GM18508 (cell line): ENCODE measurements around the gene AP5B1.

Experiments used
- ATAC-seq: cut with Tn5 transposase; IDR thresholded peaks from one replicate; pipeline ENCODE4 v1.9.1; 2021; ENCODE audit warnings: moderate number of reproducible peaks; ENCODE audit not compliant: insufficient read depth, unreplicated experiment

AP5B1 gene

DNA sequence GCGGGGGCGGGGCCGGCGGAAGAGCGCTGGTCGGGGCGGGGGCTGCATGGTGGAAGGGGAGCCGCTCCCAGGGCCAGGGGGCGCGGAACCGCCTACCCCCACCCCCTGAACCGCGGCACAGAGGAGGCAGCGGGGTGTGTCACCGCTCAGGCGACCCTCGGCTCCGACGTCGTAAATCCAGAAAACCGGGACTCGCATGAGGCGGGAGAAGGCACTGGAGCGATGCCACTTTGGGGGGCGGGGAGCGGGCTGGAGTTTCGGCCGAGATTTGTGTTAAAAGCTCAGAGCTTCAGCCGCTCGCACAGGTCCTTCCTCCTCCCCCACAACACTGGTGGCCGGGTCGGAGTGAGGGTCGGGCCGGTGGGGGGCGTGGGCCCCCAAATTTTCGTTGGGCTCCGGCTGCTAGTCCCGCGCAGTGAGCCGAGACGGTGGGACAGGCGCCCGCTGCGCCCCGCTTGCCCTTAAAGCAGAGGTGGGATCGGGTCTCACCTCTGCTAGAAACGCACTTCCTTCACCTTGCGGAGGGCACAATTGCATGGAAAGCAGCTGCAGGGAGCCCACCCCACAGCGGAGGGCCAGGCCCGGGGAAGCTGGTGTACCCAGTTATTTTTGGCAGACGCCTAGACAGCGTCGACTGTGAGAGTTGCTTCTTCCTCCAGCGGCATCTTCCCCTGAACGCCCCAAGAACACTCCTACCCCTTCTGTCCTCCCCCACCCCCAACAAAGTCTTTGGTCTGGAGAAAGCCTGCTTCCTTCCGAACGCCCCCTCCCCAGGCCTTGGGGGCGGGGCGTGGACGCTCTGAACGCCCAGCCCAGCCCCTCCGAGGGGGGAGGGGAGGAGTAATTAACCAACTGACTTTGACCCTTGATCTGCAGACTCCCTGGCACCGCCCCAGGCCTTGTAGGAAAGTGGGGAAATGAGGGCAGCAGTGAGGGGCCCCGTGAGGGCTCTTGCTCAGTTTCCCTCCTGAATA, 7.2 kb upstream of the AP5B1 start:
- no peak for ATAC-seq

DNA sequence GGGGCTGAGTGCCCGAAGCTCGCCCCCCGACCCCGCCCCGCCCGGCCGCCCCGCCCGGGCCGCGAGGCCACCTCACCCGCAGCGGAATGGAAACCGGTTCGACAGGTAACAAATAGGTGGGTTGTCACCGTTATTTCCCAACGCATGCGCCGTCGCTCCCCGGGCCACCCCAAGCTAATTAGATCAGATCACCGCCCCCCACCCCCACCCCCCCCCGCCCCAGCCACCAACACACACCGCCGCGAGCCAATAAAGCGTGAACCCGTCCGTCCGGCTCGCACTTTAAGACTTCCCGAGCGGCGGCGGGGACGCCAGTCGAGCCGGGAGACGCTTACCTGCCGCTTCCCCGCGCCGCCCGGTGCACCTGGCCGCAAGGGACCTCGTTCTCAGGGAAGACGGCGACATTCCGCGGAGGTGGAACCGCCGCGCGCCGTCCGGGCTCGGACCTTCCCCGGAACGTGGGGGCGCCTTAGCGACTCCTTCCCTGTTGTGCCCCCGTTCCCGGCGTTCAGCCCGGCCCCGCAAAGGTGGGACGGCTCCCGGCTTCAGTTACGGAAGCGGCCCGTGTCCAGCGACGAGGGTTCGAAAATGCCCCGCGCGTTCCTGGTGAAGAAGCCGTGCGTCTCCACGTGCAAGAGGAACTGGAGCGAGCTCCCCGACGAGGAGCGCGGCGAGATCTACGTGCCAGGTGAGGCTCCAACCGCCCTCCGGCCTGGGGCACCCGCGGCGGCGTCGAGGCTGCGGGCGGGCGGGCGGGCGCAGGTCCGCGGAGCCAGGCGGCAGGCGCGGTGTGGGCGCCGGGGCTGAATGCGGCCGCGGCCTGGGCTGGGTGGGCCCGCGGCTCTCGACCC, 6.2 kb upstream of the AP5B1 start, which contains the start of gene OVOL1:
OVOL1 (plus strand) TSS at position 278 of the 851 bp plus-strand sequence; CDS start at position 589, 311 bp downstream.
- ATAC-seq = no peak

DNA sequence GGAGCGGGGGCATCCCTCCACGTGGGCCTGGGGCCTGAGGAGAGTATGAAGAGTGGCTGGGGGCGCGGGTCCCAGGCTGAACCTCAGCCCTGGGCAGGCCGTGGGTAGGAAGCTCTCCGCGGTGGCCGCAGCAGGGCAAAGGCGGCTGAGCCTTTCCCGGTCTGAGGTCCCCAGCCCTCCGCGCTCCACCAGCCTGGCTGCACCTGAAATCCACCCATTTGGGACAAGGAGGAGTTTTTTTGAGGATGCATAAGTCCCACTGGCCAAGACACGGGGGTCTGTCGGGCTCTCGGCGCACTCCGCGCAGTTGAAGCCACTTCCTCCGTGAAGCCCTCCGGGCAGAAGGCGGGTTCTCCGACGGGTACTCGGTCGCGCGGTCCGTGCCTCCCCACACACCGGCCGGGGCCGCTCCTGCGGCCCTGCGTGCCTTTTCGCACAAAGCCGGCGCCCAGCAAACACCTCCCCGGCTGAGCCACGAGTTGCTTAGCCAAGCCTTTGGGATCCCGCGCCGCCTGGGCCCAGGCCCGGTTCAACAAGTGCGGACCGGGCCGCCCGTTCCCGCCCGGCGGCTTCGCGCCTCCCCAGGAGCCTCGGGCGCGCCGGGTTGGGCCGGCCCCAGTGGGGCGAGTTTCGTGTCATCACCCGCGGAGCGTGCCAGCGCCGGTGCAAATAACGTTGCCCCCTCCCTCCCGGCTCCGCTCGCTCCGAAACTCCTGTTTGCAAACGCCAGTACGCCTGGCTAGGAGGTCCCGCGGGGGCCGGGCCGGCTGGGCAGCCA, 5.4 kb upstream of the AP5B1 start:
- ATAC-seq = no peak

DNA sequence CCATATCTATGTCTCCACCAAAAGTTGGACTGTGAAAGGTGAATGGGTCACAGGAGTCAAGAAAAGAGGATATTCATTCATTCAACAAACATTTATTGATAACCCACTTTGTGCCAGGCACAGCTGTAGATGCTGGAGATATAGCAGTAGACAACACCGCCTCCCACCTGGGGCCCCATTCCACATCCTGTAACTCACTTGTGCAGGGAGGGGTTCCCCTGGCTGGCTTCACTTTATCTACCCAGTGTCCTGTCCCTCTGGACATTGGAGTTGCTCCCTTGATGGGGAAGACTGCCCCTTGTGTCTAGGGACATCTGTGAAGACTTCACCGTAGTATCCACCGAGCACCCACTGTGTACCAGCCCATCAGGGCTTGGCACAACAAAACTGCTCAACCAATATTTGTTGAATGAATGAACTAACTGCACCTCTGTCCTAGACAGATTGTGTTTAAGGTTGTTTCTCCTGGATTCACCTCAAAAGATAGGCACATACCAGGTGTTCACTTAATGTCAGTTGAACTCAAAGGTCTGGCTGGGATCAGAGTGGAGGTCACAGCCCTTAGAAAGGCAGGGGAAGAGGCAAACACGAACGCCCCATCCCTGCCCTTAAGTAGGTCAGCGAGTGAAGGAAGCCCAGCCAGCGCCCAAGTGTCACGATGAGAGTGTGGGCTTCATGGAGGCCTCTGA, 4.7 kb upstream of the AP5B1 start:
- ATAC-seq = no peak

DNA sequence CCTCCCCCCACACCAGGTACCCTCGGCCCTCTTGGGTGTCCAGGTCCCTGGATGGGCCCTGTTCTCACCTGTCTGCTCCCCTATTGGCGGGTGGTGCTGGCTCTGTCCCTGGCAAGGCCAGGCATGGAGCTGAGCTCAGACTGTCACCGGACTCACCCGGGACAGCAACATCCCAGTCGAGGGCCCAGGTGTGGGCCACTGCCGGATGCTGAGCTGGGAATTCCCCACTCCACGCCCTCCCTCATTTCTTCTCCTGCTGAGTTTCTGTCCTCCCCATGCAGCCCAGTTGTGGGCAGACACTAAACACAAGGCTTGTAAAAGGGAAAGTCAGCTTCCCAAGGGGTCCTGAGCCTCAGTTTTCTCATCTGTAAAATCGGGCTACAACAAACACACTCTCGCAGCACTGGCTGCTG, 2.0 kb upstream of the AP5B1 start:
- no peak for ATAC-seq

DNA sequence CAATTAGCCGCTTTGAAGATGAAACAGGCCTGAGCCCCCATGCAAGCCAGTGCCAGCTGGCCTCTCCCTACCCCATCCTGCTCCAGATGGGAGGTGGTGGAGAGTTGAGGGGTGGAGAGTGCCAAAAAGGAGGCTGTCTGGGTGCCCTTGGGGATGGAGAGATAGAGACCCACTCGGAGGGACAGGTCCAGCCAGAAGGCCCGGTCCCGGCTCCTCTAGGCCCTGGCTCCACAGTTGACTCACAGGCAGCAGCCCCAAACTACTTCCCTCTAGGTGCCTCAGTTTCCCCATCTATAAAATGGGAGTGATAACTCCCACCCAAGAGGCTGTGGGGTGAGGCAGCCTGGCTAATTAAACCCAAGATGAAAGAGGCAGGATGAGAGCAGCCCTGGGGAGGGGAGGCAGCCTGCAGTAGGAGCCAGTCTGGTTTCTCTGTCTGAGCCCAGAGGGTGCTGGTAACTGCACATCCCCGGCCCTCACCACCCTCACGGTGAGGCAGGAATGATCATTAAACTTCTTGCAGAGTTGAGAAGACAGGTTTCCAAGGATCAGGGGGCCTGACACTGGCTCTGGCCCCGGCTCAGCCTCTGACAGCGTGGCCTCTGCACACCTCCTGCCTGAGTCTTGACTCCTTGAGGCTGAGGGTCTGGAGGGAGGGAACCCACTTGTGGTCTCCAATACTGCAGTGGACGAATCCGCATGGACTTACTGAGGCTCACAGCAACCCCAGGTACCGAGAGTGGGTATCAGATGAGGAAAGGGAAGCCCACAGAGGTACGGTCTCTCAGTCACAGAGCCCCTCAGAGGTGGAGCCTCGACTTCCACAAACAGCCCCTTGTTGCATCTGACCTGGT, 1.4 kb upstream of the AP5B1 start:
- no peak for ATAC-seq

DNA sequence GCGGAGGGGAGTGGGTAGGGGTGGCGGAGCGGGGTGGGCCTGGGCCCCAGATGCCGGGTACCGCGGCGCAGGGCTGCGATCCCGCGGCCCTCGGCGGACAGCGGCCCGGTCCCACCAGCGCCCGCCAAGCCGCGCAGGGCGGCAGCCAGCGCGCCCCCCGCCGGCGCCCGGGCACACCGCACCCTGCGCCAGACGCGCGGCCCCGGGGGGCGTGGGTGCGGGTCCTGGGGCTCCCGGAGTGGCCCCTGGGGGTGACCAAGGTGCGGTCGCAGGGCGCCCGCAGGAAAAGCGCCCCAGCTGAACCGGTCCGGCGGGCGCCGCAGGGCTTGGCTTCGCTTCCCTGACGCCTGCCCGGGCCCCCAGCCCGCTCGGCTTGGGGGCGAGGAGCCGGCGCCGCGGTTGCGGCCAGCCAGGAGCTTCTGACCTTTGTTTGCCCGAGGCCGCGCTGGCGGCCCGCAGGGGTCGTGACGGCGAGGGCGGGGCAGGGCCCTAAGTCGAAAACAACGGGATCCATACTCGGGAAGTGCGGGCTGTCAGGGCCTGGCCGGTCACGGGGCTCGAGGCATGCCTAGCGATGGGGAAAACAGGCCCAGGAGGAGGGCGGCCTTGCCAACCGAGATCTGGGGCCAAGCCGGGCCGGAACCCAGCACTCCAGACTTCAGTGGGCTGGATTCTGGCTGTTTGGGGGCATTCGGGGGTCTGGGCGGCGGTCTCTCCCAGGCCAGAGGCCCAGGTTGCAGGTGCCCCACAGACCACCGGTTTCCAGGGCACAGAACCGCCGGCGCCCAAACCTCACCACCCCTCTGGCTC, 581 bp upstream of the AP5B1 start:
- ATAC-seq = no peak

DNA sequence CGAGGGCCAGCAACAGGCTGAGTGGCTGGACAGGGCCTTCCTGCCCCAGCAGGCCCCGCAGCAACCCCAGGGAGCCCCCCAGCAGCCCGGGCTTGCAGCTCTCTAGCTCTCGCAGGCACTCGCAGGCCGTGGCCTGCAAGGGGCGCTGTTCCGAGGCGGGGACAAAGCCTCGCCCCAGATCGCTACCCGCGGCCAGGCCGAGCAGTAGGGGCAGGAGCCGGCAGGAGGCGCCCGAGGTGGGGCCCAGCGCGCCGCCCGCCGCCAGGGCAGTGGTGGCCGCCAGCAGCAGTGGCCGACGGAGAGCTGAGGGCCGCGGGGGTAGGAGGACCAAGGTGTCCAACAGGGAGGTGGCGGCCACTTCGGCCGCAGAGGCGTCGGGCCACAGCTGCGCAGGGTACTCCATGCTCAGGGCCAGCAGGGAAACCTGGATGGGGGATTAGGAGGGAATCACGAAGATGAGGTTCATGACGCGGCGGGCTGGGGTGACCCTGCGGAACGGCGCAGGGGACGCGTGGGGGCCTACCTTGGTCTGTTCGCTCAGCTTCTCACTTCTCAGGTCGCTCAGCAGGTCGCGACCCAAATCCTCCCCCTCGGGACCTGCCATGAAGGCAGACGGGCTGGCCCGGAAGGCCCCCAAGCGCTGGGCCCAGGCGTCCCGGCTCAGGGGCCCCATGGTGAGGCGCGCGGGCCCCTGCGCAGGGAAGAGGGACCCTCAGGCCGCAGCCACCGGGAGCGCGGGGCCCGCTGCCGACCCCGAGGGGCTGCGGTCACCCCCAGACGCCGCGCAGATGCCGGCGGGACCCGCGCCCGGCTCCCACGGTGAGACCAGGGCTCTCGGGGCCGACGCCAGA, 632 bp downstream of the AP5B1 start:
- no peak for ATAC-seq

DNA sequence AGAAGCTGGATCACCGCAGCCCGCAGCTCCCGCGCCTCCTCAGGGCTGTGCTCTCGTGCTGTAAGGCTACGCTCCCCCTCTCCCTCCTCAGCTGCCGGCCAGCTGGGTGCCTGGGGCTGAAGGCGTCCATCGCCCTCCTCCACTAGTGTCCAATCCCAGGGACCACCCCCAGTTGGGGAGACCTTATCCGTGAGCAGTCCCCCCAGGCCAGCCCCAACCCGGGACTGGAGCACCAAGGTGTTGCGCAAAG, 1.2 kb downstream of the AP5B1 start:
- ATAC-seq = no peak

DNA sequence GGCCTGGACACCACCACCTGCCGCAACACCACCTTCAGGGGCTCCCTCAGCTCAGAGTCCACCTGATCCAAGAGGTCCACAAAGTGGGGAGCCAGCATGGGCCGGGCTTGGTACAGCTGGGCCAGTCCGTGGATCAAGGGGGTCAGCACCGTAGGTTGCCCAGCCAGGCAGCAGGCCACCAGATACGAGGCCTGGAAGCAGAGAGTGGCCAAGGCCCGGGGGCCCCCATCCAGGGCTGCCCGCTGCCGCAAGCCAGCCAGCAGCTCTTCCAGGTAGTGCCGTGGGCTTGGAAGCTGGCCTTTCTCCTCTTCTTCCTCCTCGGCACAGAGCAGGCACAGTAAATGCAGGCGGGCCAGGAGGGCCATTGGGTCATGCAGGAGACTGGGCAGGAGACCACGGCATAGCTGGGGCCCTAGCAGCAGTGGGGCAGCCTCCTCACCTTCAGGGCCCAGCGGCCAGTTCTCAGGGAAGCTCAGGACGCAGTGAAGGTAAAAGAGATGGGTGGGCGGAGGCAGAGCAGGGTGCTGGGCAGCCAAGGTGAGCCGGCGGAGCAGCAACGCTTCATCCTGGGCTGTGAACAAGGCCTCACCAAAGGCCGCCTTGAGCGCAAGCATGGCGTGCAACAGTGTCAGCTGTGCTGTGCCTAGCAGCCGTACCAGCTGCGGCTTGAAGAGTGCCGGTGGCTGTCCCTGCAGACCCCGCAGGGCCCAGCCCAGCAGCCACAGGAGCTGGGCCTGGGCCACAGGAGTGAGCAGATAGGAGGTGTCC, 1.7 kb downstream of the AP5B1 start:
- no peak for ATAC-seq

DNA sequence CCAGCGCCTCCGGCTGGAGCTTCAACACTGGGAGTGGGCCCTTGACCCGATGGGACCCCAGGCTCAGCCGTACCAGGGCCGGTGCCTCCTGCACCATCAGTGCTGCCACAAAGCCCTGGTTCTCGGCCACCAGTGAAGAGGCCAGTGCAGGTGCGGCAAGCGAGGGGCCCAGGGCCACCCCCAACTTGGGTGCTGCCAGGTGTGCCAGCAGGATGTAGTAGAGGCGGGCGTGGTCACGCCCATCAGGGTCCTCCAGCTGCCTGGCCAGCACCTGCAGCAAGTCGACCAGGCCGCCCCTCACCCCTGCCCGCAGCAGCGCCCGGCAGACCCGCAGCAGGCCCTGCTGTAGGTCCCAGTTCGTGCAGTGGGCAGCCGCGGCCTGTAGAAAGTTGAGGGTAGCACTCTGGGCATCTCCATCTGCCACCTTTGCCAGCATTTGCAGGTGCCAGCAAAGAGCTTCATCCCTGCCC, 2.3 kb downstream of the AP5B1 start:
- ATAC-seq = no peak

DNA sequence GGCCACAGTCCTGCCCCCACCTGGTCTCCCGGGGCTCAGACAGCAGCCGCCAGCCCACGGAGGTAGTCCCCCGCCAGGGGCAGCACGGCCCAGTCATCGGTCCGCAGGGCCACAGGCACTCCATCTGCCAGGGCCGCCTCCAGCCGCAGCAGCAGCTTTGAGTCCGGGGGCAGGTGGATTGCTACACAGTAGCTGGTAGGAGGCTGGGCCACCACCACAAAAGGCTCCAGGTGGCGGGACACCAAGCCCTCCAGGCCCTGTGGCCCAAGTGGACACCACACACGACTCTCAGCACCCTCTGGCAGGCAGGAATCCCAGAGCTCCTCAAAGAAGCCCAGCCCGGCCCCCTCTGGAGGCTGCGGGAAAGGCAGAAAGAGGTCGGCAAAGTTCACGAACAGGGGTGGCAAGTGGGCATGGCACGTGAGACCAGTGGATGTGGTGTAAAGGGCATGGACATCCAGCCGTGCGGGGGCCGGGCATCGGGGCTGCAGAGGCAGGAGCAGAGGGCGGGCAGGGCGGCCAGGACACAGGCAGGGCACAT, 2.9 kb downstream of the AP5B1 start:
- no peak for ATAC-seq

DNA sequence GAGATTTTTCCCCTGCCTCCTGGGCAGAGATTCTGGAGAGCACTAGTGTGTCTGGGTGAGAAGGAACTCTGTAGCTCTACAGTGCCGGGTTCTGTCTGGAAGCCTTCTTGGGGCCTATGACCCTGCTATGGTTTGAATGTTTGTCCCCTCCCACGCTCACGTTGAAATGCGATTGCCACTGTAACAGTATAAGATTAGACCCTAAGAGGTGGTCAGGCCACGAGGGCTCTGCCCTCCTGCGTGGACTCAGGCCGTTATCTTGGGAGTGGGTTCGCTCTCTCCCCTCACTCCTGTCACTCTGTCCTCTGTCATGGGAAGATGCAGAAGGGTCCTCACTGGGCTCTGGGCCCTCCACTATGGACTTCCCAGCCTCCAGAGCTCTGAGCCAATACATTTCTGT, 3.5 kb downstream of the AP5B1 start:
- no peak for ATAC-seq

DNA sequence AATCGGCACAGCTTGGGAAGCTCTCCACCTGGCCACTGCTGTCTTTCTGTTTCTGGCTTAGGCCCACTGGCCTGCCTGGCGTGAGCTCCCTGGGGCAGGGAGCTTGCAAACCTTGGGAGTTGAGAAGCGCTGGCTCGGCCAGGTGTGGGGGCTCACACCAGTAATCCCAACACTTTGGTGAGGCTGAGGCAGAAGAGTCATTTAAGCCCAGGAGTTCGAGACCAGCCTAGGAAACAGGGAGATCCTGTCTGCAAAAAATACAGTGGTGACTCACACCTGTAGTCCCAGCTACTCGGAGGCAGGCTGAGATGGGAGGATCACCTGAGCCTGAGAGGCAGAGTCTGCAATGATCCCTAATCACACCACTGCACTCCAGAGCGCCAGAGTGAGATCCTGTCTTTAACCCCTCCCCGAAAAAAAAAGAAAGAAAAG, 4.0 kb downstream of the AP5B1 start:
- ATAC-seq = no peak

DNA sequence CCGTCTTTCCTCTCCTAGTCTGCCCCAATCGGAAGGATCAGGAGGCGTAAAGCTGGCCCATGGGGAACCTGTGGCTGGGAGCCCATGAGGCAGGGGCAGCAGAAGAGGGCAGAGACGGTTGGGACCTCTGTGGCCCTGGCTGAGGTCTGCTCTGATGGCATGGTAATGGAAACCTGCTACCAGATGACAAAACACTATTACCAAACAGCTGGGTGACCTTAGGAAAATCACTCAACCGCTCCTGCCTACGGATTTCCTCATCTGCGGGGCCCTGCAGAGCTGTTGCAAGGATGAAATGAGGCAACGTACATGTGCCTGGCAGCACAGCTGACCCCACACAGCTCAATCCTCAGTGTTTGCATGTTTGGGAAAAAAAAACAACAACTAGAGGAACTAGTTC, 4.6 kb downstream of the AP5B1 start:
- no peak for ATAC-seq

DNA sequence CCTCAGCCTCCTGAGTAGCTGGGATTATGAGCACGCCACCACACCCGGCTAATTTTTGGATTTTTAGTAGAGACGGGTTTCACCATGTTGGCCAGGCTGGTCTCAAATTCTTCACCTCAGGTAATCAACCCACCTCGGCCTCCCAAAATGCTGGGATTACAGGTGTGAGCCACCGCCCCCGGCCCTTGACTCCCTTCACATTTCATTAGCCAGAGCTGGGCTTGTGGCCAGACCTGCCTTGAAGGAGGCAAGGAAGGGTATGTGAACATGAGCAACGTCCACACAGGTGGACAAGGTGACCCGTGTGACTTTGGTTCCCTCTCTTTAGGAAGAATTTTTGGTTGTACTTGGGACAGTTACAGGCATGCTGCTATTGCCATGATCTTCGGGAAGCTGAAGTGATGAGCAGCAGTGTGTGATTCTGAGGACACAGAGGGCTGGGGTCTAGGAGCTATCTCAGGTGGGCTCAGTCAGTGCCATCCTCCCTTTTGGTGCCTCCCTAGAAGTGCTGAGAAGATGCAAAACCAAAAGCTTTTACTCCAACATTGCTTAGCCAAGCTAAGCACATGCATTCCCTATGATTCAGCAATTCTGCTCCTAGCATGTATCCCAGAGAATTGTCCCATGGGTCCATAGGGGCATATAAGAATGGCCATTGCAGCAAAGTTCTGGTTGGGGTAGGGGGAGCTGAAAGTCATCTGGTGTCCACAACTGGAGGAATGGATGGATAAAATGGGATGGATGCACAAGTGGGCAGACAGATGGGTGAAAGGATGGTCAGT, 6.1 kb downstream of the AP5B1 start:
- no peak for ATAC-seq
